GM06990 (cell line): Measurements from ENCODE around the gene SHLD2.

Source experiments
- DNase-seq: peaks from one replicate; pipeline ENCODE4 v3.0.0-alpha.2; 2011; ENCODE audit not compliant: insufficient read length; ENCODE audit errors: extremely low read depth
- H3K27me3 ChIP-seq: replicated peaks from 2 replicates; pipeline ENCODE4 v1.6.0; 2011; ENCODE audit warnings: low read length; ENCODE audit not compliant: control insufficient read depth, insufficient read depth
- H3K36me3 ChIP-seq: 2 replicates; pipeline ENCODE4 v1.5.1; 2011; ENCODE audit warnings: low read length; ENCODE audit not compliant: control insufficient read depth, insufficient read depth
- H3K4me3 ChIP-seq: replicated peaks from 2 replicates; pipeline ENCODE4 v1.5.1; 2011; ENCODE audit warnings: low read depth, mild to moderate bottlenecking, control low read depth, low read length
- CTCF ChIP-seq: IDR thresholded peaks from 2 replicates; pipeline ENCODE4 v1.5.1; 2011; ENCODE audit warnings: low read length, control low read depth, mild to moderate bottlenecking, inconsistent platforms; ENCODE audit not compliant: insufficient read depth, poor library complexity, severe bottlenecking

SHLD2 gene, protein sequence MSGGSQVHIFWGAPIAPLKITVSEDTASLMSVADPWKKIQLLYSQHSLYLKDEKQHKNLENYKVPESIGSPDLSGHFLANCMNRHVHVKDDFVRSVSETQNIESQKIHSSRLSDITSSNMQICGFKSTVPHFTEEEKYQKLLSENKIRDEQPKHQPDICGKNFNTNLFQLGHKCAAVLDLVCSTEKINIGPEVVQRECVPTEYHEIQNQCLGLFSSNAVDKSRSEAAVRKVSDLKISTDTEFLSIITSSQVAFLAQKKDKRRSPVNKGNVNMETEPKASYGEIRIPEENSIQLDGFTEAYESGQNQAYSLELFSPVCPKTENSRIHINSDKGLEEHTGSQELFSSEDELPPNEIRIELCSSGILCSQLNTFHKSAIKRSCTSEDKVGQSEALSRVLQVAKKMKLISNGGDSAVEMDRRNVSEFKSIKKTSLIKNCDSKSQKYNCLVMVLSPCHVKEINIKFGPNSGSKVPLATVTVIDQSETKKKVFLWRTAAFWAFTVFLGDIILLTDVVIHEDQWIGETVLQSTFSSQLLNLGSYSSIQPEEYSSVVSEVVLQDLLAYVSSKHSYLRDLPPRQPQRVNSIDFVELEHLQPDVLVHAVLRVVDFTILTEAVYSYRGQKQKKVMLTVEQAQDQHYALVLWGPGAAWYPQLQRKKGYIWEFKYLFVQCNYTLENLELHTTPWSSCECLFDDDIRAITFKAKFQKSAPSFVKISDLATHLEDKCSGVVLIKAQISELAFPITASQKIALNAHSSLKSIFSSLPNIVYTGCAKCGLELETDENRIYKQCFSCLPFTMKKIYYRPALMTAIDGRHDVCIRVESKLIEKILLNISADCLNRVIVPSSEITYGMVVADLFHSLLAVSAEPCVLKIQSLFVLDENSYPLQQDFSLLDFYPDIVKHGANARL

GRCh38 chr10:87094373-87095235 lies at the start of gene SHLD2, which contains the start of gene GLUD1:
Gene SHLD2, plus strand, starts transcription at chr10:87095206. Its CDS starts 56,149 bp downstream, at chr10:87151355.
Gene GLUD1, minus strand, starts transcription at chr10:87094843. Its CDS starts 74 bp downstream, at chr10:87094769.
- Histone ChIP-seq H3K36me3 (no peaks in the 10 kb centered on the region; the same call in 1 of the 2 replicates), H3K4me3 (peak within 1 kb of the TSS; percentile 88), H3K27me3 (no peaks in the 10 kb centered on the region)
- peak; percentile 94 for DNase-seq
- no peak for TF ChIP-seq CTCF

- TF ChIP-seq CTCF, result no peak
- no peaks in the 10 kb centered on the region; the same call in 1 of the 2 replicates for H3K36me3 ChIP-seq
- no peak for DNase-seq
- H3K4me3 ChIP-seq, result no peak overlapping the region
- H3K27me3 ChIP-seq, result no peaks in the 10 kb centered on the region
Observed at GRCh38 chr10:87045434-87045938, 49.5 kb upstream of the SHLD2 start.

DNA sequence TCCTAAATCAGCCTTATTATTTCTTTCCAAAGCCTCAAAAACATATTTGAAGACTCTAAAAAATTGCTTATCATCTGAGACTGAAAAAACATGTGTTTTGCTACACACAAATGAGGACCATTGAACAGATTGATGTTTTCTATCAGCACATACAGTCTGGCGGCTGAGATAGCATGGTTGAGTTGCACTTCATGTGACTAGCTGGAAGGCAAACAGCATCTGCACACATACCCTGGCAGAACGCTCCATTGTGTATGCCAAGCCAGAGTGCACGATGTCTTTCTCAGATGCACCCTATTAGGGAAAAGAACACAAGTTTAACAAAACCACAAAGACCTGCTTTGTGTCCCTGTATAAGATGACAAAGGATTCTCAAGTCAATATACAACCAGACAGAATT lies 41.9 kb upstream of the SHLD2 start:
- no peak for DNase-seq
- Histone ChIP-seq H3K4me3 (no peak overlapping the region), H3K36me3 (peaks cover 13% of the 10 kb centered on the region), H3K27me3 (no peaks in the 10 kb centered on the region)
- no peak for TF ChIP-seq CTCF

GRCh38 chr10:87053577-87054181 lies 41.3 kb upstream of the SHLD2 start:
- no peak for TF ChIP-seq CTCF
- Histone ChIP-seq H3K36me3 (peaks cover 13% of the 10 kb centered on the region), H3K27me3 (no peaks in the 10 kb centered on the region), H3K4me3 (no peak overlapping the region)
- no peak for DNase-seq
